ENCODE data around the gene SAMSN1.

- TF ChIP-seq CTCF (conservative IDR thresholded peaks at IDR 0.05) (no peak), ZFX (IDR thresholded peaks at IDR 0.05) (no peak)
These were observed 23.8 kb upstream of the SAMSN1 start for GRCh38 chr21:14569868-14570267.

Measured in C4-2B (cell line).